SK-N-SH treated with all-trans-retinoic acid at 6 μM for 48 hours (cell line): ENCODE data around the gene GEMIN8.

Experiments
- ARNTL ChIP-seq: fragments of 450-650 bp; formaldehyde crosslinking; IDR thresholded peaks from 2 replicates; pipeline ENCODE4 v1.5.0; 2020; ENCODE audit warnings: low read depth, mild to moderate bottlenecking, moderate library complexity, borderline replicate concordance
- CREB5 ChIP-seq: fragments of 250-450 bp; sonication (Bioruptor Pico); IDR thresholded peaks from 2 replicates; pipeline ENCODE4 v1.5.1; 2020; ENCODE audit warnings: low read depth, mild to moderate bottlenecking, moderate library complexity
- CSDC2 ChIP-seq: fragments of 250-450 bp; sonication (Bioruptor Pico); IDR thresholded peaks from 2 replicates; pipeline ENCODE4 v1.5.0; 2020; ENCODE audit warnings: mild to moderate bottlenecking, moderate library complexity
- CSRNP3 ChIP-seq: fragments of 250-450 bp; sonication (Bioruptor Pico); IDR thresholded peaks from 2 replicates; pipeline ENCODE4 v1.5.1; 2021; ENCODE audit warnings: mild to moderate bottlenecking, moderate library complexity
- GLIS3 ChIP-seq: fragments of 250-450 bp; sonication (Bioruptor Pico); IDR thresholded peaks from 2 replicates; pipeline ENCODE4 v1.5.0; 2020; ENCODE audit warnings: mild to moderate bottlenecking, moderate library complexity
- PPARA ChIP-seq: fragments of 250-450 bp; sonication (Bioruptor Pico); IDR thresholded peaks from 2 replicates; pipeline ENCODE4 v1.5.0; 2020; ENCODE audit warnings: mild to moderate bottlenecking, borderline replicate concordance
- ZC3H10 ChIP-seq: fragments of 250-450 bp; sonication (Bioruptor Pico); IDR thresholded peaks from 2 replicates; pipeline ENCODE4 v1.5.1; 2021; ENCODE audit warnings: mild to moderate bottlenecking, moderate library complexity
- ZNF8 ChIP-seq: fragments of 450-650 bp; formaldehyde crosslinking; IDR thresholded peaks from 2 replicates; pipeline ENCODE4 v1.5.0; 2020; ENCODE audit warnings: mild to moderate bottlenecking, moderate library complexity

- TF ChIP-seq GLIS3 (CRISPR knock-in tag) (no peak), ARNTL (CRISPR knock-in tag) (no peak), ZNF8 (CRISPR knock-in tag) (no peak), ZC3H10 (no peak), CREB5 (CRISPR knock-in tag) (no peak), CSRNP3 (CRISPR knock-in tag) (no peak), PPARA (CRISPR knock-in tag) (no peak), CSDC2 (CRISPR knock-in tag) (no peak)
Measured at GRCh38 chrX:14043209-14043608, 13.5 kb upstream of the GEMIN8 start.
